ENCODE measurements around the gene SMU1.
A peak's percentile ranks its signal among the peaks of the same experiment; 100 is the strongest.
"Not testable (repeated sequence)": the region's sequence is repeated elsewhere in the genome, so short reads cannot be mapped to it uniquely, and the experiment has no call there.

SMU1 gene

GRCh38 chr9:33105504-33105903 is 29.0 kb upstream of the SMU1 start:
- no peak for DNase-seq (ENCODE audit: low spot score)

GRCh38 chr9:33104401-33104800 is 27.9 kb upstream of the SMU1 start:
- no peak for DNase-seq (ENCODE audit: low spot score)

GRCh38 chr9:33103501-33104281 is 27.2 kb upstream of the SMU1 start:
- DNase-seq (ENCODE audit: low spot score) = no peak

GRCh38 chr9:33102551-33103210 is 26.2 kb upstream of the SMU1 start:
- peak; percentile 45 for DNase-seq (ENCODE audit: low spot score)

GRCh38 chr9:33101104-33101951 is 24.9 kb upstream of the SMU1 start:
- peak; percentile 98 for DNase-seq (ENCODE audit: low spot score)

GRCh38 chr9:33099754-33100153 is 23.3 kb upstream of the SMU1 start:
- no peak for DNase-seq (ENCODE audit: low spot score)

- no peak for DNase-seq (ENCODE audit: low spot score)
Observed at GRCh38 chr9:33097192-33097591, 20.7 kb upstream of the SMU1 start.

- DNase-seq (ENCODE audit: low spot score) = no peak
Observed at GRCh38 chr9:33092634-33093033, 16.2 kb upstream of the SMU1 start.

GRCh38 chr9:33085672-33086071 is 9.2 kb upstream of the SMU1 start:
- not testable (repeated sequence) for DNase-seq (ENCODE audit: low spot score)

- DNase-seq (ENCODE audit: low spot score) = no peak
Observed at GRCh38 chr9:33082538-33083326, 6.3 kb upstream of the SMU1 start.

- no peak for DNase-seq (ENCODE audit: low spot score)
Observed at GRCh38 chr9:33082128-33082527, 5.7 kb upstream of the SMU1 start.

GRCh38 chr9:33081128-33081851 is 4.8 kb upstream of the SMU1 start:
- peak; percentile 87 for DNase-seq (ENCODE audit: low spot score)

GRCh38 chr9:33080534-33080933 is 4.1 kb upstream of the SMU1 start:
- no peak for DNase-seq (ENCODE audit: low spot score)

GRCh38 chr9:33068991-33069390 is 7.5 kb downstream of the SMU1 start:
- no peak for DNase-seq (ENCODE audit: low spot score)

GRCh38 chr9:33065157-33066076 is 11.1 kb downstream of the SMU1 start:
- DNase-seq (ENCODE audit: low spot score) = no peak

GRCh38 chr9:33051144-33051543 is 25.3 kb downstream of the SMU1 start:
- no peak for DNase-seq (ENCODE audit: low spot score)

- DNase-seq (ENCODE audit: low spot score) = no peak
Observed at GRCh38 chr9:33049680-33050361, 26.7 kb downstream of the SMU1 start.

- DNase-seq (ENCODE audit: low spot score) = no peak
Observed at GRCh38 chr9:33048054-33048465, 28.4 kb downstream of the SMU1 start.

GRCh38 chr9:33046061-33046460 is 30.4 kb downstream of the SMU1 start:
- no peak for DNase-seq (ENCODE audit: low spot score)

Measured in kidney tubule cell (primary cell).